HG02852 (cell line): ENCODE measurements around the gene C2orf42.
"Not testable (repeated sequence)": the region's sequence is repeated elsewhere in the genome, so short reads cannot be mapped to it uniquely, and the experiment has no call there.

Experiments
- ATAC-seq: cut with Tn5 transposase; IDR thresholded peaks from one replicate; pipeline ENCODE4 v1.9.1; 2021; ENCODE audit warnings: mild to moderate bottlenecking, moderate library complexity; ENCODE audit not compliant: unreplicated experiment

Gene C2orf42

DNA sequence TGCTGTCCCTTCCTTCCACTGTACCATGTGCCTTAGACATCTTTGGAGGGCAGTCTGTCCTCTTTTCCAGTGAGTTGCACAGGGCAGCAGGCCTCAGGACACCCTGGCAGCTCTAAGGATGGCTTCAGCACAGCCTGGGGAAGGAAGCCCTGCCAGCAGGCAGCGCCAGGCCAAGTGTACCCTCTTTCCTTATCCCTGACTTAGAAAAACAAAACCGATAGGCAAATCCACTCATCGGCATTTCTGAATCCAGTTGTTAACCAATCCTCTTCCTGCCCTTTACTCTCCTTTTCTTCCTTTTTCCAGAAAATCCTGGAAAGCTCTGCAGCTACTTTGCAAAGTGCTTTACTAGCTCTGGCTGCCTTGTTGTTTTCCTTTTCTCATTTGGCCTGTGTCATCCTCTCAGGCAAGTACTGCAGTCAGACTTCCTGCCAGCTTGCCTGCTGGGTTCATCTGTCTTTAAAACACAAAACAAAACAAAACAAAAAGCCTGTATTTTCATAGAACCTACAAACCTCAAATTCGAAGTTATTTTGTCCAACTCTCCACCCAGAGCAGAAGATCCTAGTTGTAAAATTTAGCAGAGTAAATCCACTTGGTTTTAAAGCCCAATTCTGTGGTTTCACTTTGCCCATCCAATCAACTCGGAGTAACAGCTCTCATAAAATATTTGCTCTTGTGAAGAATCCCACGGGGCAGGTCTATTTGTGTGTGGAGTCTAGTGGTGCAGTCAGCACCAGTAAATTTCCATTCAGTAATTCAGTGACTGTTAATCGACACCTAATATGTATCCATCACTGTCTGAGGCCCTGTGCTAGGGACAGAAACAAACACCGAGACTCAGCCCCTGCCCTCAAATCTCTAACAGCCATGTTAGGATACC is 58.3 kb downstream of the C2orf42 start:
- ATAC-seq, result no peak

DNA sequence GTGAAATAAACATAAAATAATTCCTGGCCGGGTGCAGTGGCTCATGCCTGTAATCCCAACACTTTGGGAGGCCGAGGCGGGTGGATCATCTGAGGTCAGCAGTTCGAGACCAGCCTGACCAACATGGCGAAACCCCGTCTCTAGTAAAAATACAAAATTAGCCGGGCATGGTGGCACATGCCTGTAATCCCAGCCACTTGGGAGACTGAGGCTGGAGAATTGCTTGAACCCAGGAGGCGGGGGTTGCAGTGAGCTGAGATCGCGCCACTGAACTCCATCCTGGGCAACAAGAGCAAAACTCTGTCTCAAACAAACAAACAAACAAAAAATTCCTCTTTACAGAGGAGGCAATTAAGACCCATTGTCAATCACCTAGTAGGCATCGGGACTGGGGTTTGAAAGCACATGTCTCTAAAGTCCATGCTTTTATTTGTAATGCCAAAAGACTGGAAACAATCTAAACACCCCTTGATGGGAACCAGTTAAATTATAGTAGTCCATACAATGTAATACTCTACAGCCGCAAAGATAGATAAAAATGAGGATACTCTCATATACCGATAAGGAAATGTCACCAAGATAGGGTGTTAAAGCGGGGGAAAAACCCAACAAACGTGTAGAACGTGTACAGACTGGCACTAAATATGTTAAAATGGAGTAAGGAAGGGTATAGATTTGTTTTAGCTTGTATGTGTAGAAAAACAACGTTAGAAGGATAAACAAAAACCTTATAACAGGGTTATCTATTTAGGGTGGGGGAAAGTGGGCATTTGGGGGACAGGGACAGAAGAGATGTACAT is 59.3 kb downstream of the C2orf42 start:
- ATAC-seq, result not testable (repeated sequence)

DNA sequence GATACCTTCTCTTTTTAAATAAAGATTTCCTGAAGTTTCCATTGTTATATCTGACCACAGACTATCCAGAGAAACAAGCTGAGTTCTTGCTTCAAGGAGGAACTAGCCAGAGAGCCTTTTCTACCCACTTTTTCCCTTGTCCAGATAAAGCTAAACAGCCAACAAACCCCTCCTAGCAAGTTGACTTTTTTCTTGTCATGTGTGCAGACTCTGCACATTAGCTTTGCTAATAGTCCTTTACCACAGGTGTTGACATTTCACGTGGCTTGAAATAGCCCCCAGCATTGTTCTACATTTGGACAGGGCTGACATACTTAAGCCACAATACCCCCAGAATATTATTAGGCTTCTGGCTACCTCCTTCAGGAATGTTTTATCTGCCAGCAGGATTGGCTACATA is 62.8 kb downstream of the C2orf42 start:
- no peak for ATAC-seq

DNA sequence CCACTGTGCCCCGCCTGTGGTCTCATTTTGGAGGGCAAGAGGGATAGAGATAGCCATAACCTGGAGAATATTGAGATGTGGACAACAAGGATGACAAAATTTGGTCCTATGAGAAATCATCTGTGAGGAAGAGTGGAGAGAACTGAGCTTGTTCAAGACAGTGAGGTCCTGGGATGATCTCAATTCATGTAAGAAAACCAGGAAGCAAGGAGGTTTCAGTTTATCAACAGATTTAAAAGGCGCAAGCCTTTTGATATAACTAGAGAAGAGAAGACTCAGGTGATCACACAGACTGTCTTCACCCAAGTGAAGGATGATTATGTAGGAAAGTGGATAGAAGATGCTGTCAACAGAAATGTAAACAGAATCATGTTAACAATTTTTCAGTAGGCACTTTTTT is 64.4 kb downstream of the C2orf42 start:
- ATAC-seq, result no peak

DNA sequence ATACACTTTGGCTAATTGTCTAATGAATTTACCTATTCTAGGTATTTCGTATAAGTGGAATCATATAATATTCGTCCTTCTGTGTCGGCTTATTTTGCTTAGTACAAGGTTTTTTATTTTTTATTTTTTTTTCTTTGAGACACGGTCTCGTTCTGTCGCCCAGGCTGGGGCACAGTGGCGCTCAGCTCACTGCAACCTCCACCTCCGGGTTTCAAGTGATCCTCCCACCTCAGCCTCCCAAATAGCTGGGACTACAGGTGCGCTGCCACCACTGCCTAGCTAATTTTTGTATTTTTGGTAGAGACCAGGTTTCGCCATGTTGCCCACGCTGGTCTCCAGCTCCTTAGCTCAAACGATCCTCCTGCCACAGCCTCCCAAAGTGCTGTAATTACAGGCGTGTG is 65.3 kb downstream of the C2orf42 start:
- no peak for ATAC-seq

DNA sequence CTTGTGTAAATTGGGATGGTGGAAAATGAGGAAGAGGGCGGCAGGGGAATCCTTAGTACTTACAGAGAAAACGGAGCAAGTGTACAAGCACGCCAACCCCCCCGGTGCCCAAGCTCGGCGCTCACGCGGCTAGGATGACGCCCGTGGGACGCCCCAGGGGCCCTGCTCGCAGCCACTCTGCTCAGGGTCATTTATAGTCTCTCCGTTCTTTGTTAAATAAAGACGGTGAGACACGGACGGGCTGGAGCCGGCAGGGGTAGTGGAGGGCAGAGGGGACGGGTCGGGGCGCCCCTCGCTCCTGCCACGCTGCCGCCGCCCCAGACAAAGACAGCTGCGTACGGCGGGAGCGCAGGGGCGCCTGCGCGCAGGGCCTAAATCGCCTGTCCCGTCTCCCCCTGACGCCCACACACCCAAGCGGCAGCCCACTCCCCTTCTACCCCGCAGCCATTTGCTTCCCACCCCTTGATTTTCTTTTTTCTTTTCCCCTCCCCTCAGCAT is 65.8 kb downstream of the C2orf42 start:
- no peak for ATAC-seq

DNA sequence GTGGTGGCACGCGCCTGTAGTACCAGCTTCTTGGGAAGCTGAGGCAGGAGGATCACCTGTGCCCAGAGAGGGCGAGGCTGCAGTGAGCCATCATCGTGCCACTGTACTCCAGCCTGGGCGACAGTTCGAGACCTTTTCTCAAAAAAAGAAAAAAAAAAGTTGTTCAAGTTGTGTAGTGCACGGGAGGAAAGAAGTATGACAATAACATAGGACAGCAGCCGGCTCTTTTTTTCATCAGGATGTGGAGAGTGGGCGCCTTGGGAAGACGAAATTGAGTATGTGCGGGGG is 67.0 kb downstream of the C2orf42 start:
- no peak for ATAC-seq

DNA sequence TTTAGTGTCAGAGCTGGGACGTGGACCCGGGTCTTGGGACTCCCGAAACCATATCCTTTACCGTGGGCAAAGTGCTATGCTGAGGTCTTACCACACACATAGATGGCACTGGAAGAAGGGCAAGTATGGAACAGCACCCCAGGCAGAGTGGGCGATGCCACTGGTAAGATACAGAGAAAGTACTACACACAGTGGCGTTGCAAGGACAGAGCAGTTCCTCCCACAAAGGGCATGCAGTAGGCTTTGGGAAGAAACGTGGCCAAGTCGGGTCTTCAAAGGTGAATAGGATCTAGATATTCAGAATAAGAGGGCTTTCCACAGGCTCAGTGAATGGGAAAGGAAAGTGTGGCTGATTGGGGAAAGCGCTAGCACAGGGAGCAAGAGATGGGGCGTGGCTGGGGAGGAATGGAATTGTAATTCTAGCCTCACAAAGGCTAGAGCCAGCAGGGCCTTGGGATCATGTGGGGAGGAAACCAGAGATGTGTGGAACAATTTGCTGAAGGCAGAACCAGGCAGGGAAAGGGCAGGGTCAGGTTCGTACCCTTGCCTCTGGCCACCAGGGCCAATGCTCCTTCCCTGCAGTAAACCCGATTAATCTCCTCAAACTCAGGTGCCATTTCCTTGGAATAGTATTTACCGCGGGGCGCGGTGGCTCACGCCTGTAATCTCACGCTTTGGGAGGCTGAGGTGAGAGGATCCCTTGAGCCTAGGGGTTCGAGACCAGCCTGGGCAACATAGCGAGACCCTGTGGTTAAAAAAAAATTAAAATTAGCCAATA is 67.6 kb downstream of the C2orf42 start:
- ATAC-seq, result no peak

DNA sequence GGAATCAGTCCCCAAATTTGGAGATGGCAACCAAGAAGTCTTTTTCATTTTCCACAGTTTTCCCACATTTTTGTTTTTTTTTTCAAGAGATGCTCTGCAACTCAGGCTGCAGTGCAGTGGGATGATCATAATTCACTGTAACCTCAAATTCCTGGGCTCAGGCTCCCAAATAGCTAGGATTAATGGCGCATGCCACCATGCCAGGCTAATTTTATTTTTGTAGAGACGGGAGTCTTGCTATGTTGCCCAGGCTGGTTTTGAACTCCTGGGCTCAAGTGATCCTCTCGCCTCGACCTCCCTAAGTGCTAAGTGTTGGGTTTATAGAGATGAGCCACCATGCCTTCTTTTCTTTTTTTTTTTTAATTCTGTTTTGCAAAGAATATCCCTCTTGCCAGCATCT is 68.3 kb downstream of the C2orf42 start:
- ATAC-seq, result no peak

DNA sequence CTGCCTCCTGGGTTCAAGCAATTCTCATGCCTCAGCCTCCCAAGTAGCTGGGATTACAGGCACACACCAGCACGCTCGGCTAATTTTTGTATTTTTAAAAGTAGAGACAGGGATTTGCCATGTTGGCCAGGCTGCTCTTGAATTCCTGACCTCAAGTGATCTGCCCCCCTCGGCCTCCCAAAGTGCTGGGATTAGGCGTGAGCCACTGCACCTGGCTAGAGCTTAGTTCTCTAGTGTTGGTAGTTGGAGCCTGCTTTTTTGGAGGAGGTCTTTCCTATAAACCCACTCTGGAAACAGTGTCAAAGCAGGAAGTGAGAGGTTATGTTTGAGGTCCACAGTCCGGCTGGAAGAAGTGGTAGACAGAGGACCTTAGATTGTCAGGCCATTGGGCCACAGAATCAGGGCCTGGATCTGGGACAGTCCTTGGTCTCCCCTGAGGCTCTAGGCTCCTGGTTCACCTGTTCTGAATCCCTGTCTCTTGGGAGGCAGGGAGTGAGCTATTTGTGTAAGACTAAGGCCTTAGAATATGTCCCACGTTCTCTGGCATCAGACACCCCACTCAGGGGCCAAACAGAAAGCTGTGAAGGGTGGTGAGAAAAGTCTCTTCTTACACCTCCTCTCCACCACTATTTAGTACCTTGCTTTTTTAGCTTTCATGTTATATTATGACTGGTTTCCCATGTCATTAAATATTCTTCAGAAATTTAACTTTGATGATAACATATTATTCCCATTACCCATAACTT is 69.0 kb downstream of the C2orf42 start:
- no peak for ATAC-seq

DNA sequence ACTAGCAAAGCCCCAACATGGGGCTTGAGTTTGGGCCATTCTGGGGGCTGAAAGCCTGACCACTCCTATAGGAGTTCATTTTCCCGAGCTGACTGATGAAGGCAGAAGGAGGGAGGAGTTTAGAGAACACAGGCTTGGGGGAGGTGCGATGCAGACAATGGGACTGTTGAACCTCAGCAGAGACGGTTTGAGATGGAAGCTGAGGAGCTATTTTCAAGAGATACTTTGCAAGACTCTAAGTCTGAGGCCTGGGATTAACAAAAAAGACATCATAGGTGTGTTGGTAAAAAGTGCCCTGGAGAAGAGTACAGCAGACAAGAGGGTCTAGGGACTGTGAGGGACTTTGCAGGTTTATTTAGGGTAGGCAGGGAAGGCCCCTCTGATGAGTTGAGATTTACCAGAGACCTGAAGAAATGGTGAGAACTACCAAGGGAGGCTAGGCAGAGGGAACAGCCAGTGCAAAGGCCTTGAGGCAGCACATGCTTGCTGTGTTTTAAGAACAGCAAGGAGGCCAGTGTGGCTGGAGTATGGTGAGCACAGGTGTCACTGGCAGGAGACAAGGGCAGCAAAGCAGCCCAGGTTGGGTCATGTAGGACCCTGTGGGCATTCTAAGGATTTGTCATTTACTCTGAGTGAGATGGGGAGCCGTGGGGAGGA is 71.9 kb downstream of the C2orf42 start:
- ATAC-seq, result no peak

DNA sequence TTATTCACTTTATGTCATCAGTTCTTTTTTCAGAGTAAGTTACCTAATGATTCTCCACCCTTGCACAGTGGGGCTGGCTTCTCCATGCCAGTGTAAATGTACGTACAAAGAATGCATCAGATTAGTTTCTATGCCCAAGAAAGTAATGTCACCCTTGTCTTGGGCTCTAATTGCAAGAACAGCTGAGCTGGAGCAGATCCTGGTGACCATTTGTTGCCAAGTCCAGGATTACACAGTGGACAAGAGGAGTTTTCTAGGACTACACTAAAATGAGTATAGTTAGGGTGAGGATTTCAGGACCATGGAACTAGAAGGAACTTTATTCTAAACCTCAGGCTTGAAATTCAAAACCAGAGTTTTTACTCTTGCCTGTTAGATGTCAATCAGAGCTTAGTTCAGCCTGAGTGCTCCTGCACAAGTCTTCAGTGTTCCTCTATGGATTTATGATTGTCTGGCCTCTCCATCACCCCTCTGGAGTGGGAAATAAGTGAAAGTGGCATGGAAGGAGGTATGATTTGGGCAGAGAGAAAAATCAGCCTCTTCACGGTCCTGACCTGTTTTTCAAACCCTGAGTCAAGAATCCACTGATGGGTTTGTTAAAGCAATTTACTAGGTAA is 73.8 kb downstream of the C2orf42 start:
- no peak for ATAC-seq

DNA sequence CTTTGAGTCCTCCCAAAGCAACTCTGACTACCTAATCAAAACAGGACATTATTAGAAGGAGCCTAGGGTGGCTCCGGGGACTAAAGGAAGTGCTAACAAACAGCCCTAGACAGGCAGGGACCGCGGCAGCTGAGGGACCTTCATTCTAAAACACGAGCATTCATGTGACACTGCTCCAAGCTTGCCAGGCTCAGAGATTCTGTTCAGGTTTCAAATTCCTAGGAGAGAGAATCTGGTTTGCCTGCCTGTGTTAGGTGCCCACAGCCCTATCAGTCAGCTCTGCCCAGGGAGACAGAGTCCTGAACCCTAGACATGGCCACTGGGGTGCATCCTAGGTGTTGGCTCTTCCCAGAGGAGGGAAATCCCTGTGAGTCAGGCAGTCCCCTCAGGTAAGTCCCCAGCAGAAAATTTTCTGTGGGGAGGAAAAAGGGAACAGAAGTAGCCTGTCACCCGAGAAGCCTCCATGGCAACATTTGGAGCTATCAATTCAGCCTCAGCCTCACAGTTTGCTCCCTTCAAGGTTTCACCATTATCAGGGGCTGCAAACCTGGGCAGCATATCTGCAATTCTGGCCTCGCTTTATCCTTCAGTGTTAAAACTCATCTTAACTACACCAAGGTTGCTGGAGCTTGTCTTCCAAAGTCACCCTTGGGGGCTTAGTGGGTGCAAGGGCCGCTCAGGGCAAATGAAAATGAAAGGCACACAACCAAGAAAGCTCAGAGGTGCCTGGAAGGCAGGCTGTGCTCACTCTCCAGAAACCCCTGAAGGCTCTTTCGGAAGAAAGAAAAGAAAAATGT is 75.0 kb downstream of the C2orf42 start:
- peak; percentile 64 for ATAC-seq

DNA sequence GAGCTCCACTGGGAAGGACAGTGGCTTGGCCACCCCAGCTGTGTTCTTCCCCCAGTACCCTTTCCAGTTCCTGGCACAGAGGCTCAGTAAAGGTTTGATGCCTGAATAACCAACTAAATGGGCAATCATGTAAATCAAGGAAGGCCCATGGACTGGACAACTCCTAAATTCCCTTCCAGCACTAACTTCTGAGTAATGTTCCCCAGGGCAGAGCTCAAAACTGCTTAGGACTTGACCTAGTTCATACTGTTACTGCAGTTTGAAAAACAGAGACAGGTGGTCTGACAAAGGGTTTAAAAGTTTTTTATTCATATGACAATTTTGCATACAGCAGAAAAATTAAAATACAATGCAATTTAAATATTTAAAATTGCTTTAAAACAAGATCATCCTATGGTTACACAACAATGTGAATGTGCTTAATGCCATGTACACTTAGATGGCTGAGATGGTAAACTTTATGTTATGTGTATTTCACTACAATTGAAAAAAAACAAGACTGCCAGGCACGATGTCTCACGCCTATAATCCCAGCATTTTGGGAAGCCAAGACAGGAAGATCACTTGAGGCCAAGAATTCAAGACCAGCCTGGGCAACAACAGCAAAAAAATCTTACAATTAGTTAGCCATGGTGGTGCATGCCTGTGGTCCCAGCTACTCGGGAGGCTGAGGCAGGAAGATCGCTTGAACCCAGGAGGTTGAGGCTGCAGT is 77.3 kb downstream of the C2orf42 start:
- ATAC-seq, result no peak

DNA sequence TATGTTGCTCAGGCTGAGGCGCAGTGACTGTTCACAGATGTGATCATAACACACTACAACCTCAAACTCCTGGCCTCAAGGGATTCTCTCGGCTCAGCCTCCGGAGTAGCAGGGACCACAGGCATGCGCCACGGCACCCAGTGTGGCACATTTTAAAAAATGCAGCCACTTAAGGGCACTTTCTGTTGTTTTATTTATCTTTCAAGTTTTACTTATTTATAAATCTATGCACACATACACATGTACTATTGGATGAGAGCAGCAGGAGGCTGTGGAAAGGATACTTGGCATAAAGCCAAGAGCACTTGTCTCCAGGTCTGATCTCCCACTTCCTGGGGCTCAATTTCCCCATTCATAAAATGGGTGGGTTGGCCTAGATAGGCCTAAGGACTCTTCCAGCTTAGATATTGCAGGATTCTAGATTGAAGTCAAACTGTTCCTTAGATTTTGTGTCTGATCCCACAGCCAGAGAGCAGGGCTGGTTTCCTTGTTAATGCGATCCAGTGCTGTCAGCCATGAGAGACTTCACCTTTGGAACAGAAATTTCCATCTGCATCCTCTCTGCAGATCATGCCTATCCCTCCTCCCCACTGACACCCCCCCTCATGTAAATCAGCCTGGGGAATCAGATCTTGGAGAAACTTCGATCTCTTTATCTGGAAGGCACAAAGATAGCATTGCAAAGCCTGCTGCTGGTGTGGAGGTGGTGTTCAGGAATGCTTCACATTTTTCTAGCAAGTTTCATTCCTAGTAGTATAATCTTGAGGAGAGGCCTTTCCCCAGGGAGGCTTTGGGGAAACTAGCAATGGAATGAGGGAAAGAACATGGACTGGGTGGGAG is 78.8 kb downstream of the C2orf42 start:
- ATAC-seq, result no peak

DNA sequence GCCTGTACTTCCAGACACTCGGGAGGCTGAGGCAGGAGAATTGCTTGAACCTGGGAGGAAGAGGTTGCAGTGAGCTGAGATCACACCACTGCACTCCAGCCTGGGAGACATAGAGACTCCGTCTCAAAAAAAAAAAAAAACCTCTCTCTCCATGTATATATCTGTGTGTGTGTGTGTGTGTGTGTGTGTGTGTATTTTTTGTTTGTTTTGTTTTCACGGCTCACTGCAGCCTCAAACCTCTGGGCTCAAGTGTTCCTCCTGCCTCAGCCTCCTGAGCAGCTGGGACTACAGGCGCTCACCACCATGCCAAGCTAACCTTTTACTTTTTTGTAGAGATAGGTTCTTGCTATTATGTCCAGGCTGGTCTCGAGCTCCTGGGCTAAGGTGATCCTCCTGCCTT is 80.4 kb downstream of the C2orf42 start:
- not testable (repeated sequence) for ATAC-seq

DNA sequence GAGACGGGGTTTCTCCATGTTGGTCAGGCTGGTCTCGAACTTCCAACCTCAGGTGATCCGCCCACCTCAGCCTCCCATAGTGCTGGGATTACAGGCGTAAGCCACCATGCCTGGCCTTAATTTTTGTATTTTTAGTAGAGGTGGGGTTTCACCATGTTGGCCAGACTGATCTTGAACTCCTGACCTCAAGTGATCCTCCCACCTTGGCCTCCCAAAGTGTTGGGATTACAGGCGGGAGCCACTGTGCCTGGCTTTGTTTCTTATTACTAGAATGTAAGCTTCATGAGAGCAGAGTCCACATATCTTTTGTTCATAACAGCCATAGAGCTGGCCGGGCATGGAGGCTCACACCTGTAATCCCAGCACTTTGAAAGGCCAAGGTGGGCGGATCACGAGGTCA is 84.7 kb downstream of the C2orf42 start:
- not testable (repeated sequence) for ATAC-seq
